Type B pancreatic cell (in vitro differentiated cells): ENCODE data around the gene PASK. TPM values are rescaled to one million over a fixed set of nuclear protein-coding genes. Genes with fewer than 3 reads are reported as not detected.

ENCODE experiments used
- DNase-seq: peaks from one replicate; pipeline ENCODE4 v3.0.0; 2021; ENCODE audit warnings: mixed read lengths; ENCODE audit not compliant: unreplicated experiment; ENCODE audit errors: extremely low spot score
- H3K27ac Mint-ChIP-seq: 2 replicates; pipeline ENCODE4 v1.8.0; 2021; ENCODE audit warnings: mild to moderate bottlenecking, mixed read lengths
- H3K27me3 Mint-ChIP-seq: 2 replicates; pipeline ENCODE4 v1.8.0; 2021; ENCODE audit warnings: mixed read lengths
- H3K36me3 Mint-ChIP-seq: 2 replicates; pipeline ENCODE4 v1.8.0; 2021; ENCODE audit warnings: mixed read lengths
- H3K4me1 Mint-ChIP-seq: one replicate; pipeline ENCODE4 v1.8.0; 2021; ENCODE audit warnings: mixed read lengths; ENCODE audit not compliant: unreplicated experiment
- H3K4me3 Mint-ChIP-seq: 2 replicates; pipeline ENCODE4 v1.8.0; 2021; ENCODE audit warnings: mild to moderate bottlenecking, mixed read lengths
- H3K9me3 Mint-ChIP-seq: 2 replicates; pipeline ENCODE4 v1.8.0; 2021; ENCODE audit warnings: mixed read lengths
- CTCF ChIP-seq: fragments of 200-600 bp; sonication (generic); conservative IDR thresholded peaks from 2 replicates; pipeline ENCODE4 v1.5.0; 2021; ENCODE audit warnings: antibody characterized with exemption, mild to moderate bottlenecking
- total RNA-seq: library from RNA; stranded (reverse); gene quantifications from 2 replicates; pipeline ENCODE4 v1.2.1, GENCODE V29; 2021; ENCODE audit warnings: low replicate concordance

The PASK gene
- total RNA-seq, 1 donor from 2014 or later: 50.9 TPM

- Mint-ChIP-seq H3K36me3 (no peaks in the 10 kb centered on the region), H3K27me3 (no peaks in the 10 kb centered on the region), H3K4me3 (no peak overlapping the region), H3K4me1 (peaks cover 4% of the 10 kb centered on the region), H3K9me3 (no peaks in the 10 kb centered on the region), H3K27ac (no peak overlapping the region)
- no peak for DNase-seq
- no peak for TF ChIP-seq CTCF
Observed at GRCh38 chr2:241156971-241157441, 7.7 kb upstream of the PASK start.

- Mint-ChIP-seq H3K36me3 (no peaks in the 10 kb centered on the region), H3K4me3 (no peak overlapping the region), H3K4me1 (peaks cover 15% of the 10 kb centered on the region), H3K9me3 (no peaks in the 10 kb centered on the region), H3K27ac (no peak overlapping the region), H3K27me3 (no peaks in the 10 kb centered on the region)
- no peak for TF ChIP-seq CTCF
- no peak for DNase-seq
Observed at GRCh38 chr2:241155936-241156335, 6.7 kb upstream of the PASK start.

- no peak overlapping the region for H3K27ac Mint-ChIP-seq
- no peak for TF ChIP-seq CTCF
- no peaks in the 10 kb centered on the region for H3K27me3 Mint-ChIP-seq
- H3K9me3 Mint-ChIP-seq: no peaks in the 10 kb centered on the region
- DNase-seq: no peak
- no peaks in the 10 kb centered on the region for H3K36me3 Mint-ChIP-seq
- H3K4me1 Mint-ChIP-seq: peaks cover 19% of the 10 kb centered on the region
- H3K4me3 Mint-ChIP-seq: no peak overlapping the region
Observed at GRCh38 chr2:241154915-241155314, 5.6 kb upstream of the PASK start.

- no peak for TF ChIP-seq CTCF
- no peak overlapping the region for H3K4me3 Mint-ChIP-seq
- DNase-seq: no peak
- no peaks in the 10 kb centered on the region for H3K27me3 Mint-ChIP-seq
- H3K27ac Mint-ChIP-seq: no peak overlapping the region
- H3K9me3 Mint-ChIP-seq: no peaks in the 10 kb centered on the region
- peaks cover 19% of the 10 kb centered on the region for H3K4me1 Mint-ChIP-seq
- no peaks in the 10 kb centered on the region for H3K36me3 Mint-ChIP-seq
Observed at GRCh38 chr2:241153616-241154015, 4.3 kb upstream of the PASK start.

GRCh38 chr2:241151934-241152660 lies 2.8 kb upstream of the PASK start:
- no peak for DNase-seq
- Mint-ChIP-seq H3K27ac (no peak overlapping the region), H3K27me3 (no peaks in the 10 kb centered on the region), H3K4me1 (peaks cover 19% of the 10 kb centered on the region), H3K4me3 (peak overlapping the region; percentile 96), H3K9me3 (no peaks in the 10 kb centered on the region), H3K36me3 (no peaks in the 10 kb centered on the region)
- no peak for TF ChIP-seq CTCF
